HCT116 (cell line): ENCODE results near the gene RBM19. TPM values are rescaled to one million over a fixed set of nuclear protein-coding genes. Genes with fewer than 3 reads are reported as not detected.
"Not testable (repeated sequence)": the region's sequence is repeated elsewhere in the genome, so short reads cannot be mapped to it uniquely, and the experiment has no call there.

Experiments used
- ATAC-seq: fragments of 200-7000 bp; cut with Tn5 transposase; 2 replicates; pipeline ENCODE4 v1.9.1; 2020; ENCODE audit warnings: mild to moderate bottlenecking, moderate library complexity
- BruUV-seq: library from RNA; stranded (reverse); fragments of 400-500 nt; replicated peaks from 2 replicates; lab custom pipeline; 2021; lab: Mats Ljungman, UMichigan
- CTCF ChIA-PET: fragments of 300-600 bp; sonication (Branson Sonifier 250); formaldehyde crosslinking; loops from one replicate; lab custom pipeline; 2021; ENCODE audit warnings: antibody characterized with exemption; lab: Charles Lee
- POLR2A ChIA-PET: fragments of 300-600, 350-600 bp; sonication (Branson Sonifier 250); formaldehyde crosslinking; loops from one replicate; lab custom pipeline; 2021; ENCODE audit warnings: antibody characterized with exemption; lab: Charles Lee
- RAD21 ChIA-PET, 2 experiments: fragments of 300-600 bp; sonication (Branson Sonifier 250); formaldehyde crosslinking; loops; one replicate each; lab custom pipeline; 2023; ENCODE audit warnings: low total read pairs in 2 of 2; ENCODE audit not compliant: uncharacterized antibody in 2 of 2, unreplicated experiment in 2 of 2, low non-redundant PET in 1 of 2; lab: Charles Lee
- DNase-seq: peaks from one replicate; pipeline ENCODE4 v3.0.0-alpha.2; 2010; ENCODE audit warnings: low read depth, low spot score
- H2AFZ ChIP-seq: fragments of 200-600 bp; shearing (Covaris generic), sonication (generic); 2 replicates; pipeline ENCODE4 v1.6.1; 2017; ENCODE audit warnings: low read depth, mixed run types, mixed read lengths, antibody characterized with exemption, low read length; ENCODE audit not compliant: poor library complexity, severe bottlenecking
- H3K27ac ChIP-seq: 2 replicates; pipeline ENCODE4 v1.5.1; 2012; ENCODE audit warnings: low read depth, low read length
- H3K27me3 ChIP-seq: fragments of 200-600 bp; sonication (generic); 2 replicates; pipeline ENCODE4 v1.6.1; 2016; ENCODE audit warnings: mixed run types, low read length, mixed read lengths; ENCODE audit not compliant: insufficient read depth
- H3K36me3 ChIP-seq, 2 experiments: fragments of 200-500 bp in 1 of 2; fragments of 200-600 bp in 1 of 2; sonication (Bioruptor generic) in 1 of 2; sonication (generic) in 1 of 2; 2 replicates each; pipeline versions ENCODE4 v1.5.1 to v1.6.1; 2014 to 2016; ENCODE audit warnings: low read length in 2 of 2, inconsistent platforms in 1 of 2, mixed read lengths in 1 of 2, mixed run types in 1 of 2; ENCODE audit not compliant: insufficient read depth in 2 of 2, control insufficient read depth in 1 of 2
- H3K4me1 ChIP-seq, 2 experiments: fragments of 200-600 bp in 1 of 2; sonication (generic) in 1 of 2; 2 replicates each; pipeline versions ENCODE4 v1.5.1 to v1.6.1; 2012 to 2017; ENCODE audit warnings: low read length in 2 of 2, inconsistent platforms in 1 of 2, mild to moderate bottlenecking in 1 of 2, mixed read lengths in 1 of 2, mixed run types in 1 of 2, moderate library complexity in 1 of 2; ENCODE audit not compliant: insufficient read depth in 2 of 2, control insufficient read depth in 1 of 2
- H3K4me2 ChIP-seq: fragments of 200-600 bp; sonication (generic); 2 replicates; pipeline ENCODE4 v1.6.1; 2017; ENCODE audit warnings: mixed run types, low read length, mixed read lengths
- H3K4me3 ChIP-seq, 2 experiments: fragments of 200-600 bp in 1 of 2; sonication (generic) in 1 of 2; replicated peaks in 1 of 2; 2 replicates each; pipeline ENCODE4 v1.5.1; 2011 to 2016; ENCODE audit warnings: low read length in 2 of 2, control low read depth in 1 of 2, low read depth in 1 of 2, mild to moderate bottlenecking in 1 of 2, mixed read lengths in 1 of 2, mixed run types in 1 of 2
- H3K79me2 ChIP-seq: fragments of 200-600 bp; sonication (generic); 2 replicates; pipeline ENCODE4 v1.6.1; 2017; ENCODE audit warnings: mild to moderate bottlenecking, mixed run types, low read length, moderate library complexity, mixed read lengths; ENCODE audit not compliant: insufficient read depth
- H3K9ac ChIP-seq: fragments of 200-600 bp; sonication (generic); 2 replicates; pipeline ENCODE4 v1.6.1; 2016; ENCODE audit warnings: low read length, mixed read lengths
- H3K9me2 ChIP-seq: fragments of 200-600 bp; sonication (generic), shearing (Covaris generic); 2 replicates; pipeline ENCODE4 v1.6.1; 2017; ENCODE audit warnings: mixed run types, mild to moderate bottlenecking, moderate library complexity; ENCODE audit not compliant: insufficient read depth
- H3K9me3 ChIP-seq, 2 experiments: fragments of 200-500 bp in 1 of 2; fragments of 200-600 bp in 1 of 2; sonication (Bioruptor generic) in 1 of 2; sonication (generic) in 1 of 2; 2 replicates each; pipeline ENCODE4 v1.6.1; 2014 to 2017; ENCODE audit warnings: low read length in 2 of 2, mixed read lengths in 2 of 2, inconsistent platforms in 1 of 2, low read depth in 1 of 2, mild to moderate bottlenecking in 1 of 2, mixed run types in 1 of 2, moderate library complexity in 1 of 2; ENCODE audit not compliant: control insufficient read depth in 1 of 2, insufficient read depth in 1 of 2
- H4K20me1 ChIP-seq: fragments of 200-600 bp; sonication (generic), shearing (Covaris generic); 2 replicates; pipeline ENCODE4 v1.6.1; 2017; ENCODE audit warnings: mixed run types, mild to moderate bottlenecking, moderate library complexity; ENCODE audit not compliant: insufficient read depth
- CEBPB ChIP-seq: IDR thresholded peaks from 2 replicates; pipeline ENCODE4 v1.6.1; 2012; ENCODE audit warnings: low read depth
- CTCF ChIP-seq, 3 experiments: fragments of 200-600 bp in 1 of 3; sonication (generic) in 1 of 3; IDR thresholded peaks in 2 of 3; conservative IDR thresholded peaks in 1 of 3; 2 replicates each; pipeline ENCODE4 v1.5.1; 2012 to 2017; ENCODE audit warnings: low read depth in 2 of 3, low read length in 2 of 3, antibody characterized with exemption in 1 of 3, borderline replicate concordance in 1 of 3, control low read depth in 1 of 3, mild to moderate bottlenecking in 1 of 3, mixed read lengths in 1 of 3, mixed run types in 1 of 3, moderate library complexity in 1 of 3; ENCODE audit not compliant: insufficient read depth in 1 of 3
- EGR1 ChIP-seq: IDR thresholded peaks from 2 replicates; pipeline ENCODE4 v1.6.1; 2012; ENCODE audit warnings: low read depth
- EZH2phosphoT487 ChIP-seq: fragments of 200-600 bp; IDR thresholded peaks from 2 replicates; pipeline ENCODE4 v1.6.1; 2018; ENCODE audit warnings: antibody characterized with exemption, borderline replicate concordance
- JUND ChIP-seq: IDR thresholded peaks from 2 replicates; pipeline ENCODE4 v1.6.1; 2012
- MAX ChIP-seq: IDR thresholded peaks from 2 replicates; pipeline ENCODE4 v1.6.1; 2012
- YY1 ChIP-seq: IDR thresholded peaks from 2 replicates; pipeline ENCODE4 v1.6.1; 2011; ENCODE audit warnings: low read length, low read depth, moderate library complexity, mild to moderate bottlenecking; ENCODE audit not compliant: insufficient replicate concordance; ENCODE audit errors: extremely low read depth
- ZBTB33 ChIP-seq: IDR thresholded peaks from 2 replicates; pipeline ENCODE4 v1.6.1; 2011; ENCODE audit warnings: mild to moderate bottlenecking, low read length, moderate library complexity; ENCODE audit not compliant: insufficient replicate concordance; ENCODE audit errors: extremely low read depth
- intact Hi-C: fragments of 100-400 bp; cut with micrococcal nuclease; formaldehyde crosslinking; loops from 2 replicates; pipeline ENCODE4 v1.10.0; 2022
- total RNA-seq: library from RNA; stranded (reverse); gene quantifications from one replicate; pipeline ENCODE4 v1.2.1, GENCODE V29; 2021; ENCODE audit not compliant: unreplicated experiment

The RBM19 gene
- total RNA-seq, 1 experiment from 2014 or later = 30.7 TPM

DNA sequence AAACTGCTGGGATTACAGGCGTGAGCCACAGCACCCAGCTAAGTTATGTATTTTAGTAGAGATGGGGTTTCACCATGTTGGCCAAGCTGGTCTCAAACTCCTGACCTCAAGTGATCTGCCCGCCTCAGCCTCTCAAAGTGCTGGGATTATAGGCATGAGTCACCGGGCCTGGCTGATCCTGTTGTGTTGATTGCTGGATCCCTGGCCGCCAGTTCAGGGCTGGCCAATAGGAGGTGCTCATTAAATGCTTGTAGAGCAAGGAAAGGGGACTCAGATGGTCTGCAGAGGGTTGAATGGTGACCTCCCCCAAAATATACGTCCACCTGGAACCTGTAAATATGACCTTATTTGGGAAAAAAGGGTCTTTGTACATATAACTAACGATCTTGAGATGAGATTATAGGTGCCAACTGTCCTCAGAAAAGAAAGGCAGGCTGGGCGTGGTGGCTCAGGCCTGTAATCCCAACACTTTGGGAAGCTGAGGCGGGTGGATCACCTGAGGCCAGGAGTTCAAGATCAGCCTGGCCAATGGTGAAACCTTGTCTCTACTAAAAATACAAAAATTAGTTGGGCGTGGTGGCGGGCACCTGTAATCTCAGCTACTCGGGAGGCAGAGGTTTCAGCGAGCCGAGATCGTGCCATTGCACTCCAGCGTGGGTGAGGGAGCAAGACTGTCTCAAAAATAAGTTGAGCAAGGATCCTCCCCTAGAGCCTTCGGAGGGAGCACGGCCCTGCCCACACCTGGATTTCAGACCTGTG, 156.5 kb downstream of the RBM19 start:
- intact Hi-C loops, H3K9me3 ChIP-seq, H3K4me2 ChIP-seq, H3K4me3 ChIP-seq, H4K20me1 ChIP-seq, H3K27ac ChIP-seq, H3K9me2 ChIP-seq, CTCF ChIA-PET, H3K79me2 ChIP-seq, H2AFZ ChIP-seq, H3K4me1 ChIP-seq, RAD21 ChIA-PET, DNase-seq, BruUV-seq, H3K36me3 ChIP-seq, H3K9ac ChIP-seq, POLR2A ChIA-PET, H3K27me3 ChIP-seq: not testable (repeated sequence)
- TF ChIP-seq CTCF (IDR thresholded peaks at IDR 0.05 in 2 of 3, conservative IDR thresholded peaks at IDR 0.05 in 1 of 3; ENCODE audit: borderline replicate concordance in 1 of 3, insufficient read depth in 1 of 3, low read depth in 2 of 3, low read length in 2 of 3) = peak in 2 of 3 experiments; percentile 11 to 36; a peak in 3 of 6 replicates
- ATAC-seq = peak; percentile 68

GRCh38 chr12:113808095-113808951, 157.8 kb downstream of the RBM19 start:
- Histone ChIP-seq H3K4me3 (no peak overlapping the region), H3K9ac (no peak overlapping the region), H3K9me2 (no peaks in the 10 kb centered on the region), H3K4me1 (no peaks in the 10 kb centered on the region), H3K27ac (no peak overlapping the region), H3K27me3 (no peaks in the 10 kb centered on the region), H3K9me3 (no peaks in the 10 kb centered on the region), H4K20me1 (no peaks in the 10 kb centered on the region), H3K36me3 (no peaks in the 10 kb centered on the region), H2AFZ (no peak overlapping the region), H3K79me2 (no peaks in the 10 kb centered on the region), H3K4me2 (no peak overlapping the region)
- ATAC-seq (no peak), DNase-seq (no peak)
- intact Hi-C loops = no loop called here
- TF ChIP-seq EGR1 = no peak
- TF ChIP-seq JUND = no peak
- TF ChIP-seq ZBTB33 = no peak
- no peak for TF ChIP-seq MAX
- no peak for TF ChIP-seq YY1
- no peak for TF ChIP-seq CTCF (IDR thresholded peaks at IDR 0.05 in 2 of 3, conservative IDR thresholded peaks at IDR 0.05 in 1 of 3; ENCODE audit: borderline replicate concordance in 1 of 3, insufficient read depth in 1 of 3, low read depth in 2 of 3, low read length in 2 of 3)
- TF ChIP-seq EZH2phosphoT487 = no peak
- TF ChIP-seq CEBPB = no peak
- RAD21 ChIA-PET = no interaction called here
- CTCF ChIA-PET = no interaction called here
- POLR2A ChIA-PET = no interaction called here
- BruUV-seq = no TSS peak
